ENCODE measurements around the gene RCAN2. TPM values are rescaled to one million over a fixed set of nuclear protein-coding genes. Genes with fewer than 3 reads are reported as not detected.

The RCAN2 gene
- total RNA-seq, 2 donors from 2014 or later, result 3.6 to 7.0 TPM

DNA sequence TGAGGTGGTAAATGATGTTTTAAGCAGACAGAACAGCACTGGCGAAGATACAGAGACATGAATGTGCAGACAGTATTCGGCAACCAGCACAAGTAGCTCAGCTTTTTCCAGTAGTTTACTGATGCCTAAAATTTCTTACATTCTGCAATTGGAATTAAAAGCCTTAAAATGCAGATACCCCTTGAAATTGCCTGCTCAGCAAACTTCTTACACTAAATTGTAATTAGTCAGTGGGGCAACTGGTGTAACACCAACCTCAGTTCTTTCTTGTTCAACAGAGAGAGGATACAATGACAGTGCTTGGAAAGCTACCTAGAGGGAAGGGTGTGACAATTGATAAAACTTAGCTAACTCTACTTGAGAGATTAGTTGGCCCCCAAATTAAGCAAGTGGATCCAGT, 199.4 kb downstream of the RCAN2 start:
- Histone ChIP-seq H3K36me3 (no peaks in the 10 kb centered on the region), H3K9me3 (no peaks in the 10 kb centered on the region), H3K4me3 (no peak overlapping the region), H3K9ac (ENCODE audit: low read depth in 2 of 2, low read length in 2 of 2) (no peak overlapping the region), H3K27ac (no peak overlapping the region), H3K4me1 (no peaks in the 10 kb centered on the region), H3K27me3 (no peaks in the 10 kb centered on the region)
- no peak for DNase-seq
- intact Hi-C loops (cut with DNase I), result no loop called here
- TF ChIP-seq, protein P1, sequence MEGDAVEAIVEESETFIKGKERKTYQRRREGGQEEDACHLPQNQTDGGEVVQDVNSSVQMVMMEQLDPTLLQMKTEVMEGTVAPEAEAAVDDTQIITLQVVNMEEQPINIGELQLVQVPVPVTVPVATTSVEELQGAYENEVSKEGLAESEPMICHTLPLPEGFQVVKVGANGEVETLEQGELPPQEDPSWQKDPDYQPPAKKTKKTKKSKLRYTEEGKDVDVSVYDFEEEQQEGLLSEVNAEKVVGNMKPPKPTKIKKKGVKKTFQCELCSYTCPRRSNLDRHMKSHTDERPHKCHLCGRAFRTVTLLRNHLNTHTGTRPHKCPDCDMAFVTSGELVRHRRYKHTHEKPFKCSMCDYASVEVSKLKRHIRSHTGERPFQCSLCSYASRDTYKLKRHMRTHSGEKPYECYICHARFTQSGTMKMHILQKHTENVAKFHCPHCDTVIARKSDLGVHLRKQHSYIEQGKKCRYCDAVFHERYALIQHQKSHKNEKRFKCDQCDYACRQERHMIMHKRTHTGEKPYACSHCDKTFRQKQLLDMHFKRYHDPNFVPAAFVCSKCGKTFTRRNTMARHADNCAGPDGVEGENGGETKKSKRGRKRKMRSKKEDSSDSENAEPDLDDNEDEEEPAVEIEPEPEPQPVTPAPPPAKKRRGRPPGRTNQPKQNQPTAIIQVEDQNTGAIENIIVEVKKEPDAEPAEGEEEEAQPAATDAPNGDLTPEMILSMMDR (IDR thresholded peaks at IDR 0.05), result no peak

DNA sequence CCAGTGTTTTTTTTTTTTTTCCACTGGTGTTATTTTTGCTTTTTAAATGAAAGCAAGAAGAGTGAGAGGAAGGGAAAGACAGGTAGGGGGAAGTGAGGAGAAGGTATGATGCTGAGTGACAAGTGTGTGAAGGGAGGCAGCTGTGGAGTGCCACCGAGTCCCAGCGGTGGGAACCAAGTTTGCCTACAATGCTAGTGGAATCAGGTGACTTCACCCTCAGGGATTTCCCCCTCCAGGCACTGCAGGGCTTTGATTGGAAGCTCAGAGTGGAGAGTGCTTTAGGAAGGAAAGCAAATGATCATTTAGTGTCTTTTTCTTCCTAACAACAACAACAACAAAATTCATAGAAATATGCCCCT, 200.0 kb downstream of the RCAN2 start:
- TF ChIP-seq, protein P1 (IDR thresholded peaks at IDR 0.05), result no peak
- H3K36me3 ChIP-seq, result no peaks in the 10 kb centered on the region
- H3K27me3 ChIP-seq, result no peaks in the 10 kb centered on the region
- no peak overlapping the region for H3K9ac ChIP-seq (ENCODE audit: low read depth in 2 of 2, low read length in 2 of 2)
- H3K9me3 ChIP-seq, result no peaks in the 10 kb centered on the region
- DNase-seq, result no peak
- intact Hi-C loops (cut with DNase I), result no loop called here
- H3K27ac ChIP-seq, result no peak overlapping the region
- H3K4me3 ChIP-seq, result no peak overlapping the region
- no peaks in the 10 kb centered on the region for H3K4me1 ChIP-seq

DNA sequence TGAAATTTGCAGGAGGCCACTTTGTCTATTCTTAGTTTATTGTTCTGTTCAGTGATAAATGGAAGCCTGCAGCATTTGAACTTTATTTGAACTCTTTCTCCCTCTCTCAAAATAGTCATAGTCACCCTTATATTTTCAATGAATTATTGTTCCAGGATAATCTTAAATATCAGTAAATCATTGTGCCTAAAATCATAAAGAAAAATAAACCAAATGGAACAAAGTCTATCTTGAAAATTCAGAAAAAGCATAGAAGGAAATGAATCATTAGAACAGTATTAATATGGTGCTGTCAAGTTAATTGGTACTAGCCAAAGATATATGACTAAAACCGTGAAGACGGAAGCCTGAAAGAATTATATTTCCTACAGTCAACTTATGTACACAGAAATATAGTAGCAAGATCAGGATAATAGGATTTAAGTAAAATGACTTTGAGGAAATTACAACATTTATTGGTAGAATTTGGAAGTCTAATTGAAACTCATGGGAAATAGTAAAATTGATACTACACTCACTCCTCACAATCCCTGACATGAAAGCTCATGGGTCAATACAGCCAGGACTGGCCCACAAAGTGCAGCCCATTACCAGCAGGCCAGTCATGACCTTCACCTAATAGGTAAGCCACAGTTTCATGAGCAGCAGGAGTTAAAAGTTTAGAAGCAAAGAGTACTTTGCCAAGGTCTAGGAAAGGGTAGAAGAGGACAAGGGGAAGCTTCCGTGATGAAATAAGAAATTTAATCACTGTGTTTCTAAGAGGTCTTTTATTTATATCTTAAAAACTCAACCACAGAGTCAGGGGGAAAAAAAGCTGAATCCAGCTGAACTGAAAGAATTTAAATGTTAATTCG, 200.6 kb downstream of the RCAN2 start:
- H3K36me3 ChIP-seq, result no peaks in the 10 kb centered on the region
- no peak for DNase-seq
- H3K4me1 ChIP-seq, result no peaks in the 10 kb centered on the region
- H3K27me3 ChIP-seq, result no peaks in the 10 kb centered on the region
- no peaks in the 10 kb centered on the region for H3K9me3 ChIP-seq
- TF ChIP-seq, protein P1 (IDR thresholded peaks at IDR 0.05), result no peak
- H3K4me3 ChIP-seq, result no peak overlapping the region
- intact Hi-C loops (cut with DNase I), result no loop called here
- no peak overlapping the region for H3K9ac ChIP-seq (ENCODE audit: low read depth in 2 of 2, low read length in 2 of 2)
- H3K27ac ChIP-seq, result no peak overlapping the region

DNA sequence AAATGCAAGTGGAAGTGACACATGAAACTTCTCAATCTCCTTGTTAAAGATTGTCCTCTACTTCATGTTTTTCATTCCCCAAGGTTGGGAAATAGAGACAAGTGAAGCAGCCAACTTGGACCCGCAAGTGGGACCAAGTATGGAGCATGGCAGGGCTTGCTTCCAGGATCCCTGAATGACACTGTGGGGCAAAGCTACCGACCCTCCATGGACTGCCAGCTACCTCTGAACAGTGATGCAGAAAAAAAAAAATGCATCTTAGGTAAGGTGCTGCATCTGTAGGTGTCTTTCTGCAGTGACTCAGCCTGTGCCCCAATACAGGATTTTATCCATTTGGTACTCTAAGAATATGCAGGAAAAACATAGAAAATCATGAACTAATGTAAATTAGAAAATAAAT, 201.4 kb downstream of the RCAN2 start:
- Histone ChIP-seq H3K9ac (ENCODE audit: low read depth in 2 of 2, low read length in 2 of 2) (no peak overlapping the region), H3K36me3 (no peaks in the 10 kb centered on the region), H3K4me1 (no peaks in the 10 kb centered on the region), H3K9me3 (no peaks in the 10 kb centered on the region), H3K27me3 (no peaks in the 10 kb centered on the region), H3K4me3 (no peak overlapping the region), H3K27ac (no peak overlapping the region)
- intact Hi-C loops (cut with DNase I), result no loop called here
- DNase-seq, result no peak
- TF ChIP-seq, protein P1 (IDR thresholded peaks at IDR 0.05), result no peak

DNA sequence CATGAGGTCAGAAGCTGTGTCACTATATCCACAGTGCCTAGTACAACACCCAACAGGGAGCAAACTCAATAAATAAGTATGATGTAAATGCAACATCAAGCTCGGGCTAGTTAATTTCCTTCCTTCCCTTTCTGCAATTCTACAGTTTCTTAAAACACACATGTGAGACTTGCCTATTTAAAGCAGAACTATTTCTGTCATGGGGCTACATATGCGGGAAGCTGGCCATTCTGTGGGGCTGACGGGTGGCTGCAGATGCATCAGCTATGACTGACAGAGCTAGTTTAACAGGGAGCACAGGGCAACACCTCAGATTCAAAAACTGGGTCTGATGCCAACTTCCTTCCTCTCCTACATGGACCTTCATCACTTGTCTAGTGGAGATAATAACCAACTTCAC, 202.4 kb downstream of the RCAN2 start:
- Histone ChIP-seq H3K27me3 (no peaks in the 10 kb centered on the region), H3K4me3 (no peak overlapping the region), H3K9ac (ENCODE audit: low read depth in 2 of 2, low read length in 2 of 2) (no peak overlapping the region), H3K27ac (no peak overlapping the region), H3K36me3 (no peaks in the 10 kb centered on the region), H3K4me1 (no peaks in the 10 kb centered on the region), H3K9me3 (no peaks in the 10 kb centered on the region)
- TF ChIP-seq, protein P1 (IDR thresholded peaks at IDR 0.05), result no peak
- intact Hi-C loops (cut with DNase I), result no loop called here
- DNase-seq, result no peak
